BJ (cell line): Measurements from ENCODE around the gene GPR55. TPM values are rescaled to one million over a fixed set of nuclear protein-coding genes. Genes with fewer than 3 reads are reported as not detected.

ENCODE experiments used
- CTCF ChIA-PET: fragments of 350-600 bp; formaldehyde crosslinking; extraction: SDS; loops from one replicate; lab custom pipeline; 2021; ENCODE audit warnings: antibody characterized with exemption, inconsistent platforms; lab: Yijun Ruan, JAX
- POLR2A ChIA-PET: fragments of 300-600 bp; sonication (Branson Sonifier 250); formaldehyde crosslinking; extraction: SDS; loops from one replicate; lab custom pipeline; 2021; ENCODE audit warnings: antibody characterized with exemption; lab: Charles Lee
- DNase-seq: peaks from one replicate; pipeline ENCODE4 v3.0.0-alpha.2; 2011; ENCODE audit warnings: low read depth
- H3K27me3 ChIP-seq: 2 replicates; pipeline ENCODE4 v1.6.0; 2011; ENCODE audit warnings: low read length; ENCODE audit not compliant: control insufficient read depth, insufficient read depth
- H3K36me3 ChIP-seq: 2 replicates; pipeline ENCODE4 v1.5.1; 2011; ENCODE audit warnings: low read length; ENCODE audit not compliant: control insufficient read depth, insufficient read depth
- H3K4me3 ChIP-seq: 2 replicates; pipeline ENCODE4 v1.5.1; 2011; ENCODE audit warnings: low read depth, mild to moderate bottlenecking, control low read depth, low read length
- polyA plus RNA-seq: library from polyadenylated mRNA; depleted of rRNA; stranded (reverse); fragments of >200 nt; gene quantifications from 2 replicates; pipeline ENCODE4 v1.2.3, GENCODE V29; 2011
- TF ChIP-seq, protein P1 (sequence below): IDR thresholded peaks from 2 replicates; pipeline ENCODE4 v1.5.1; 2011; ENCODE audit warnings: low read depth, mild to moderate bottlenecking, control low read depth, inconsistent platforms, low read length, moderate library complexity; ENCODE audit not compliant: insufficient read depth

GPR55 gene
- polyA plus RNA-seq, 1 experiment = not detected

DNA sequence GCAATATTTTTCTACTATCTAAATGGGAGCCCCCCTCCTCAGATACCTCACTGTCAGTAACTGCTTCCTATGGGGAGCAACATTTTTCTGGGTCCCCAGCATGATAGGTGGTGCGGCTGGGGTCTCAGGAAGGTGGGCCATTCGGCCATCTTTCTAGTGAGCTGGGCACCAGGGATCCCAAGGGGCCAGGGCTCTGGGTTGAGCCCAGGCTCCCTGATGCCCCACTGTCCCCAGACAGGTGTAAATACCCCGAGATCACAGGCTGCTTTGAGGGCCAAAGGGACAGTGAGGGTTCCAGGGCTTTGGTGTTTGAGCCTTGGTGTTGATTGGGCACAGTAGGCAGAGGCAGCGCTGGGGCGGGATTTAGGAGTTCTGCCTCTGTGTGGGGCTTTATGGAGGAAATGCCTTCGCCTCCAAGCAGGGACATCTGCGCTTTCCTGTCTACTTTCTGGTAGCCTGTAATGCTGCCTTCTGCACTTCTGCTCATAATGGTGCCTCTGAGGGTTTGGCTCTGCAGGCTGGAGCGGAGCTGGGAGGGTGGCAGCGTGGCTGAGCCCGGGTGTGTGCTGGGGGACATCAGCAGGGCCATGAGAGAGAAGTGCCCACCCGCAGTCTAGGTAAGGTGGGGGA is 55.0 kb downstream of the GPR55 start:
- POLR2A ChIA-PET = no interaction called here
- CTCF ChIA-PET = interaction anchor here (2.3 to 3.5 kb wide), 2 partner anchors 9 to 118 kb away, joined by 4 to 13 read pairs; no protein-coding TSS in a partner anchor
- no peaks in the 10 kb centered on the region for H3K27me3 ChIP-seq
- peaks cover 4% of the 10 kb centered on the region for H3K36me3 ChIP-seq
- H3K4me3 ChIP-seq = no peak overlapping the region
- TF ChIP-seq, protein P1, sequence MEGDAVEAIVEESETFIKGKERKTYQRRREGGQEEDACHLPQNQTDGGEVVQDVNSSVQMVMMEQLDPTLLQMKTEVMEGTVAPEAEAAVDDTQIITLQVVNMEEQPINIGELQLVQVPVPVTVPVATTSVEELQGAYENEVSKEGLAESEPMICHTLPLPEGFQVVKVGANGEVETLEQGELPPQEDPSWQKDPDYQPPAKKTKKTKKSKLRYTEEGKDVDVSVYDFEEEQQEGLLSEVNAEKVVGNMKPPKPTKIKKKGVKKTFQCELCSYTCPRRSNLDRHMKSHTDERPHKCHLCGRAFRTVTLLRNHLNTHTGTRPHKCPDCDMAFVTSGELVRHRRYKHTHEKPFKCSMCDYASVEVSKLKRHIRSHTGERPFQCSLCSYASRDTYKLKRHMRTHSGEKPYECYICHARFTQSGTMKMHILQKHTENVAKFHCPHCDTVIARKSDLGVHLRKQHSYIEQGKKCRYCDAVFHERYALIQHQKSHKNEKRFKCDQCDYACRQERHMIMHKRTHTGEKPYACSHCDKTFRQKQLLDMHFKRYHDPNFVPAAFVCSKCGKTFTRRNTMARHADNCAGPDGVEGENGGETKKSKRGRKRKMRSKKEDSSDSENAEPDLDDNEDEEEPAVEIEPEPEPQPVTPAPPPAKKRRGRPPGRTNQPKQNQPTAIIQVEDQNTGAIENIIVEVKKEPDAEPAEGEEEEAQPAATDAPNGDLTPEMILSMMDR = no peak
- no peak for DNase-seq

DNA sequence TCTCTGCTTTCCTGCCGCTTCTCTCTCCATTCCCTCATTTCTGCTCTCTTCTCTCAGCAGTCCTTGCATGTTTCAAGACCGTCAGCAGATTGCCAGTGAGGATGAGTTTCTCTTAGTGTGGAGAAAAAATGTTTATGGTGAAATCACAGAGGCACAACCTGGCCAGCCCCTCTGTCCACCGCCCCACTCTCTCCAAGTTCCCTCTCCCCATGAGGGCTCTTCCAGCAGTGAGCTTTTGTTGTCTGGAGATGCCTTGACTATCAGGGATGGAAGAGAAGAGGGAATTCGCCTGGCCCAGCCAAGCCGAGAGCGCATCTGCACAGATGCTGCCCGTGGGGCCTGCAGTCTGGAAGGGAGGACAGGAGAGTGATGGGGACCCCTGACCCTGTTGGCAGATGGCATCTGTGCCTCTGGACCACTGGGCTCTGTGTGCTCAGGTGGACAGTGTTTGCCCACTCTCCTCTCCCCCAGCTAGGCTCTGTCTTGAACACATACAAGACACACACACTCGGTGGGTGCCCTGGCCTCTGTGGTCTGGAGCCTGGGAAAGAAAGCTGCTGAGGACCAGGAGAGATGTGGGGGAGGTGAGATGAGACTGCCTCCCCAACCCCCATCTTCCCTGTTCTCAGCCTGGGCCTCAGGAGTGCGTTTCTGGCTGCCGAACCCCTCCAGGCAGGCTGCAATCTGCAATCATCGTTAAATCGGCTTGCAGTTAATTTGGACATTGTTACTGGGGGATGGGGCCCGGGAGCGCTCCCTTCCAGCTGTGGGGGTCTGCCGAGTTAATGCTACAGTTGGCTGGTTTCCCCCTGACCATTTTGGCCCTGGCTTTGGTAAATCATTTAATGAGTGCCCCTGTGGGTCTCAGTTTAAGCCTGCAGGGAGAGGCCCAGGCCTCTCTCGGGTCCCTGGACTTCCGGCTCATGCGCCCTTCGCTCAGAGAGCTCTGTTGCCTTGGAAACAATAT is 55.8 kb downstream of the GPR55 start:
- TF ChIP-seq, protein P1 = no peak
- Histone ChIP-seq H3K36me3 (peaks cover 1% of the 10 kb centered on the region), H3K4me3 (no peak overlapping the region), H3K27me3 (no peaks in the 10 kb centered on the region)
- ChIA-PET CTCF (interaction anchor here (1.1 to 3.5 kb wide), 3 partner anchors 10 to 118 kb away, joined by 3 to 13 read pairs (median 4); no protein-coding TSS in a partner anchor), POLR2A (no interaction called here)
- no peak for DNase-seq

DNA sequence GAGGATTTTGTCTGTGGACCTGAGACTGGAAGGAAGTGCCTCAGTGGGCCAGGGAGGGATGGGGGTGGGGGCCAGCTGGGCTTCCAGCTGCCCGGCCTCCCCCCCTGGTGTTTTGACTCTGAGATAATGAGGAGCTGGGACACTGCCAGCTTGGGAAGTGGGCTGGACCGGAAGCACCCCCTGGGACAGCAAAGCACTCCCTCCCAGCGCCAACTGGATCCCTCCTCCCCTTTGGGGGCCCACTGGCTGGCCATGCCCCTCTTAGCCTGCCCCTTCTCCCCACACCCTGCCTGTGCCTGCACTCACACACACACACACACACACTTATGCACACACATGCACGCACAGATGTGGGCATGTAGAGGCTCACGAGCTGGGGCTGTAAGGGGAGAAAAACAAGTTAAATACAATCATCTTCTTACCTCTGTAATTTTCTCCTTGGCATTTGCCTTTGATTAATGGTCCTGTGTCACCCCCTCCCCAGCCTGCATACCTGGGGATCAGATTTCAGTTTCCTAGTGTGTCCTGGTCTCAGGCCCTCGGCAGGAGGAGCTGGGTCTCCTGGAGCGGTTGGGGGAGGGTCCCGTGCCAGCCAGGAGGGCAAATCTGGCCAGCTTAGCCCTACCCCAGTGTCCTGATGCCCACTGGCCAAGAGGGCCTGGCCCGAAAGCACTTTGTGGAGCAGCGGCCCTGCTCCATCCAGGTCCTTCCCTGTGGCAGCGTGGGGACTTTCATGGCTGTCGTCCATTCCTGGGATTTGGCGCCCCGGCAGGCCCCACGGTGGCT is 56.7 kb downstream of the GPR55 start:
- TF ChIP-seq, protein P1 = no peak
- ChIA-PET CTCF (interaction anchor here (1.1 to 3.5 kb wide), 2 partner anchors 16 to 119 kb away, joined by 3 to 13 read pairs; no protein-coding TSS in a partner anchor), POLR2A (no interaction called here)
- peaks cover 1% of the 10 kb centered on the region for H3K36me3 ChIP-seq
- H3K27me3 ChIP-seq = peaks cover 1% of the 10 kb centered on the region
- DNase-seq = no peak
- no peak overlapping the region for H3K4me3 ChIP-seq

- ChIA-PET POLR2A (no interaction called here), CTCF (interaction anchor here (1.1 to 3.5 kb wide), 3 partner anchors 18 to 186 kb away, joined by 3 to 13 read pairs (median 5); no protein-coding TSS in a partner anchor)
- Histone ChIP-seq H3K27me3 (peaks cover 8% of the 10 kb centered on the region), H3K4me3 (no peak overlapping the region), H3K36me3 (no peaks in the 10 kb centered on the region; the same call in 1 of the 2 replicates)
- TF ChIP-seq, protein P1 = 0 out of 2 replicates have a peak, but pooled peaks have one; percentile 7
- no peak for DNase-seq
Observed at GRCh38 chr2:230866756-230867523, 58.1 kb downstream of the GPR55 start.
